Hematopoietic multipotent progenitor cell (in vitro differentiated cells): ENCODE measurements around the gene AJM1. TPM values are rescaled to one million over a fixed set of nuclear protein-coding genes. Genes with fewer than 3 reads are reported as not detected.
"Not testable (repeated sequence)": the region's sequence is repeated elsewhere in the genome, so short reads cannot be mapped to it uniquely, and the experiment has no call there.

Source experiments
- DNase-seq, 3 donors: peaks; one replicate each; pipeline ENCODE4 v3.0.0-alpha.2; 2011 to 2015; ENCODE audit warnings: low read depth in 2 of 3, low spot score in 2 of 3
- total RNA-seq: library from RNA; depleted of rRNA; stranded (reverse); fragments of >200 nt; gene quantifications from one replicate; pipeline ENCODE4 v1.2.3, GENCODE V29; 2012

The AJM1 gene
- total RNA-seq, 1 donor = 0.27 TPM

- DNase-seq = no peak
Measured at GRCh38 chr9:136829981-136830885, 12.0 kb upstream of the AJM1 start.

GRCh38 chr9:136831002-136831719 lies 11.1 kb upstream of the AJM1 start:
- no peak for DNase-seq

- no peak for DNase-seq
Measured at GRCh38 chr9:136831720-136832104, 10.6 kb upstream of the AJM1 start.

GRCh38 chr9:136832581-136832980 lies 9.7 kb upstream of the AJM1 start:
- no peak for DNase-seq

- not testable (repeated sequence) for DNase-seq
Measured at GRCh38 chr9:136833381-136834048, 8.8 kb upstream of the AJM1 start.

- DNase-seq = no peak
Measured at GRCh38 chr9:136835162-136835931, 6.9 kb upstream of the AJM1 start.

GRCh38 chr9:136835932-136836904 lies 6.1 kb upstream of the AJM1 start:
- no peak for DNase-seq

GRCh38 chr9:136837146-136837855 lies 5.0 kb upstream of the AJM1 start:
- DNase-seq = no peak

GRCh38 chr9:136837856-136838277 lies 4.4 kb upstream of the AJM1 start:
- DNase-seq = not testable (repeated sequence)

GRCh38 chr9:136838314-136839228 lies 3.7 kb upstream of the AJM1 start:
- no peak for DNase-seq

- no peak for DNase-seq
Measured at GRCh38 chr9:136839229-136840139, 2.8 kb upstream of the AJM1 start.

GRCh38 chr9:136840140-136840876 lies 2.0 kb upstream of the AJM1 start:
- DNase-seq = no peak

- DNase-seq = no peak
Measured at GRCh38 chr9:136840877-136841645, 1.2 kb upstream of the AJM1 start.

GRCh38 chr9:136841646-136842379 lies 465 bp upstream of the AJM1 start:
- DNase-seq = not testable (repeated sequence)
